NCI-H510A treated with DMSO at 0.1 percent for 48 hours (cell line): ENCODE measurements around the gene SULT1A1.
"Not testable (repeated sequence)": the region's sequence is repeated elsewhere in the genome, so short reads cannot be mapped to it uniquely, and the experiment has no call there.

ENCODE experiments used
- DNase-seq: peaks from one replicate; lab custom pipeline; 2025; lab: John Stamatoyannopoulos, UW

Gene SULT1A1

GRCh38 chr16:28591355-28591754 is 18.5 kb downstream of the SULT1A1 start:
- DNase-seq: no peak

- no peak for DNase-seq
Observed at GRCh38 chr16:28590384-28591340, 19.2 kb downstream of the SULT1A1 start.

GRCh38 chr16:28589930-28590329 is 19.9 kb downstream of the SULT1A1 start:
- DNase-seq: no peak

- no peak for DNase-seq
Observed at GRCh38 chr16:28589069-28589468, 20.8 kb downstream of the SULT1A1 start.

GRCh38 chr16:28587386-28587785 is 22.5 kb downstream of the SULT1A1 start:
- DNase-seq: no peak

GRCh38 chr16:28586466-28586865 is 23.4 kb downstream of the SULT1A1 start:
- DNase-seq: no peak

- DNase-seq: no peak
Observed at GRCh38 chr16:28585674-28586073, 24.2 kb downstream of the SULT1A1 start.

- no peak for DNase-seq
Observed at GRCh38 chr16:28580726-28581315, 29.0 kb downstream of the SULT1A1 start.

- no peak for DNase-seq
Observed at GRCh38 chr16:28575446-28576109, 34.3 kb downstream of the SULT1A1 start.

- no peak for DNase-seq
Observed at GRCh38 chr16:28574925-28575324, 34.9 kb downstream of the SULT1A1 start.

- DNase-seq: no peak
Observed at GRCh38 chr16:28573738-28574718, 35.8 kb downstream of the SULT1A1 start.

- no peak for DNase-seq
Observed at GRCh38 chr16:28572696-28573510, 36.9 kb downstream of the SULT1A1 start.

- no peak for DNase-seq
Observed at GRCh38 chr16:28569968-28570752, 39.7 kb downstream of the SULT1A1 start.

- no peak for DNase-seq
Observed at GRCh38 chr16:28569021-28569420, 40.8 kb downstream of the SULT1A1 start.

- DNase-seq: no peak
Observed at GRCh38 chr16:28567292-28567691, 42.6 kb downstream of the SULT1A1 start.

GRCh38 chr16:28566233-28566925 is 43.5 kb downstream of the SULT1A1 start:
- not testable (repeated sequence) for DNase-seq

GRCh38 chr16:28563218-28563617 is 46.6 kb downstream of the SULT1A1 start:
- no peak for DNase-seq

- DNase-seq: no peak
Observed at GRCh38 chr16:28562199-28562598, 47.6 kb downstream of the SULT1A1 start.

- no peak for DNase-seq
Observed at GRCh38 chr16:28561557-28562187, 48.2 kb downstream of the SULT1A1 start.
